Measurements from ENCODE around the gene KIF5A. TPM values are rescaled to one million over a fixed set of nuclear protein-coding genes. Genes with fewer than 3 reads are reported as not detected.

Gene KIF5A
- polyA plus RNA-seq, 3 donors from 2014 or later, result not detected

- no peaks in the 10 kb centered on the region for H3K36me3 Mint-ChIP-seq
- peaks cover 6 to 9% of the 10 kb centered on the region in 2 donors for H3K4me1 Mint-ChIP-seq
- DNase-seq, result no peak
- H3K27ac Mint-ChIP-seq, result no peak overlapping the region
- peak overlapping the region in 3 of 5 donors; percentile 46 to 74 (median 59) for H3K4me3 Mint-ChIP-seq
- H3K9me3 Mint-ChIP-seq, result no peaks in the 10 kb centered on the region
- peaks cover 10 to 29% (median 12%) of the 10 kb centered on the region in 3 donors for H3K27me3 Mint-ChIP-seq (ENCODE audit: low read depth in 3 of 3)
These were observed 82.5 kb downstream of the KIF5A start for GRCh38 chr12:57632073-57632957.

- H3K4me3 Mint-ChIP-seq, result peak within 1 kb of the TSS; percentile 15 to 74 (median 67)
- H3K36me3 Mint-ChIP-seq, result no peaks in the 10 kb centered on the region
- DNase-seq, result peak; percentile 53 to 60 (median 58)
- peaks cover 3 to 6% of the 10 kb centered on the region in 2 donors for H3K4me1 Mint-ChIP-seq
- peaks cover 9 to 24% (median 10%) of the 10 kb centered on the region in 3 donors for H3K27me3 Mint-ChIP-seq (ENCODE audit: low read depth in 3 of 3)
- H3K9me3 Mint-ChIP-seq, result no peaks in the 10 kb centered on the region
- no peak within 1 kb of the TSS for H3K27ac Mint-ChIP-seq
These were observed 83.4 kb downstream of the KIF5A start, which contains the start of gene B4GALNT1 for GRCh38 chr12:57632958-57633840. TSS of gene B4GALNT1 (minus strand) at chr12:57633201. CDS start at chr12:57632132, 1,069 bp downstream.

Other genes with a start within 250 kb of the KIF5A start
- 10 to 100 TPM in 1 of 3 donors, 1 to 10 TPM in 1, under 1 TPM in 1; 0.12 to 19.0 (median 3.3) TPM for gene R3HDM2, start 119.0 kb upstream of the KIF5A start, polyA plus RNA-seq
- under 1 TPM in 1 of 3 donors, not detected in 2; 0.15 TPM for gene INHBC, start 115.3 kb upstream of the KIF5A start, polyA plus RNA-seq
- gene INHBE, start 94.7 kb upstream of the KIF5A start, polyA plus RNA-seq, result not detected
- under 1 TPM in 2 of 3 donors, not detected in 1; 0.33 to 0.40 TPM for gene GLI1, start 90.3 kb upstream of the KIF5A start, polyA plus RNA-seq
- gene ARHGAP9, start 70.2 kb upstream of the KIF5A start, polyA plus RNA-seq, result 100 to 1,000 TPM; 148 to 294 (median 163) TPM
- gene MARS1, start 62.0 kb upstream of the KIF5A start, polyA plus RNA-seq, result 100 to 1,000 TPM; 100 to 158 (median 114) TPM
- 10 to 100 TPM; 22.8 to 38.8 (median 29.4) TPM for gene DDIT3, start 29.5 kb upstream of the KIF5A start, polyA plus RNA-seq
- 1 to 10 TPM; 1.8 to 5.5 (median 2.7) TPM for gene MBD6, start 27.2 kb upstream of the KIF5A start, polyA plus RNA-seq
- gene DCTN2, start 2.9 kb upstream of the KIF5A start, polyA plus RNA-seq, result 10 to 100 TPM; 90.2 to 99.0 (median 93.8) TPM
- 10 to 100 TPM; 33.0 to 61.8 (median 54.1) TPM for gene PIP4K2C, start 41.1 kb downstream of the KIF5A start, polyA plus RNA-seq
- gene DTX3, start 54.8 kb downstream of the KIF5A start, polyA plus RNA-seq, result 10 to 100 TPM in 1 of 3 donors, 1 to 10 TPM in 2; 8.1 to 20.2 (median 9.5) TPM
- gene ARHGEF25, start 61.4 kb downstream of the KIF5A start, polyA plus RNA-seq, result under 1 TPM in 1 of 3 donors, not detected in 2; 0.27 TPM
- not detected for gene B4GALNT1, start 83.2 kb downstream of the KIF5A start, polyA plus RNA-seq
- 100 to 1,000 TPM in 1 of 3 donors, 10 to 100 TPM in 2; 54.2 to 111 (median 59.5) TPM for gene OS9, start 144.1 kb downstream of the KIF5A start, polyA plus RNA-seq
- gene AGAP2, start 188.7 kb downstream of the KIF5A start, polyA plus RNA-seq, result 10 to 100 TPM in 1 of 3 donors, 1 to 10 TPM in 2; 1.4 to 10.5 (median 3.2) TPM
- gene TSPAN31, start 195.0 kb downstream of the KIF5A start, polyA plus RNA-seq, result 100 to 1,000 TPM in 1 of 3 donors, 10 to 100 TPM in 2; 62.1 to 103 (median 72.6) TPM
- gene CDK4, start 202.3 kb downstream of the KIF5A start, polyA plus RNA-seq, result 100 to 1,000 TPM in 1 of 3 donors, 10 to 100 TPM in 2; 68.7 to 133 (median 75.6) TPM
- 1 to 10 TPM; 1.7 to 4.4 (median 3.7) TPM for gene MARCHF9, start 205.1 kb downstream of the KIF5A start, polyA plus RNA-seq
- not detected for gene CYP27B1, start 217.0 kb downstream of the KIF5A start, polyA plus RNA-seq
- 10 to 100 TPM in 1 of 3 donors, 1 to 10 TPM in 2; 3.5 to 11.8 (median 6.7) TPM for gene METTL1, start 222.1 kb downstream of the KIF5A start, polyA plus RNA-seq
- 1 to 10 TPM; 1.3 to 3.4 (median 2.8) TPM for gene EEF1AKMT3, start 222.6 kb downstream of the KIF5A start, polyA plus RNA-seq
- gene TSFM, start 232.7 kb downstream of the KIF5A start, polyA plus RNA-seq, result 10 to 100 TPM; 22.2 to 38.6 (median 23.4) TPM

Measured in immature natural killer cell (primary cell).